Neural cell (in vitro differentiated cells): ENCODE measurements around the gene DOHH. TPM values are rescaled to one million over a fixed set of nuclear protein-coding genes. Genes with fewer than 3 reads are reported as not detected.

Source experiments
- H2AFZ ChIP-seq: fragments of 200-600, 300-800 bp; sonication (generic), shearing (Covaris generic); 2 replicates; pipeline ENCODE4 v1.6.0; 2014; ENCODE audit warnings: low read depth, mild to moderate bottlenecking, antibody characterized with exemption, low read length, moderate library complexity
- H3F3A ChIP-seq: fragments of 200-600 bp; shearing (Covaris generic); 2 replicates; pipeline ENCODE4 v1.6.1; 2016; ENCODE audit warnings: mild to moderate bottlenecking, moderate library complexity, mixed read lengths, antibody characterized with exemption, low read length; ENCODE audit not compliant: insufficient read depth, poor library complexity, severe bottlenecking
- H3K27ac ChIP-seq: fragments of 200-600, 300-800 bp; sonication (generic), shearing (Covaris generic); 2 replicates; pipeline ENCODE4 v1.5.1; 2014; ENCODE audit warnings: mild to moderate bottlenecking, low read length, moderate library complexity
- H3K27me3 ChIP-seq: fragments of 300-800, 200-600 bp; sonication (generic), shearing (Covaris generic); 2 replicates; pipeline ENCODE4 v1.6.0; 2014; ENCODE audit warnings: mild to moderate bottlenecking, low read depth, low read length, moderate library complexity; ENCODE audit not compliant: insufficient read depth
- H3K36me3 ChIP-seq: fragments of 300-800, 200-600 bp; sonication (generic), shearing (Covaris generic); 2 replicates; pipeline ENCODE4 v1.5.1; 2014; ENCODE audit warnings: mild to moderate bottlenecking, antibody characterized with exemption, low read length, moderate library complexity; ENCODE audit not compliant: insufficient read depth
- H3K4me2 ChIP-seq: fragments of 300-800, 200-600 bp; sonication (generic), shearing (Covaris generic); 2 replicates; pipeline ENCODE4 v1.6.0; 2014; ENCODE audit warnings: mild to moderate bottlenecking, low read length
- H3K4me3 ChIP-seq: fragments of 300-800, 200-600 bp; sonication (generic), shearing (Covaris generic); 2 replicates; pipeline ENCODE4 v1.5.1; 2014; ENCODE audit warnings: mild to moderate bottlenecking, low read length, moderate library complexity
- H3K79me2 ChIP-seq: fragments of 200-600 bp; shearing (Covaris generic); replicated peaks from 2 replicates; pipeline ENCODE4 v1.6.0; 2014; ENCODE audit warnings: mild to moderate bottlenecking, low read length, moderate library complexity; ENCODE audit not compliant: insufficient read depth
- H3K9ac ChIP-seq: fragments of 300-800, 200-600 bp; sonication (generic), shearing (Covaris generic); 2 replicates; pipeline ENCODE4 v1.6.1; 2016; ENCODE audit warnings: mild to moderate bottlenecking, low read length, mixed read lengths
- H3K9me2 ChIP-seq: fragments of 200-600 bp; shearing (Covaris generic); 2 replicates; pipeline ENCODE4 v1.6.1; 2016; ENCODE audit warnings: mild to moderate bottlenecking, low read length, mixed read lengths; ENCODE audit not compliant: insufficient read depth
- H3K9me3 ChIP-seq: fragments of 200-600, 300-800 bp; sonication (generic), shearing (Covaris generic); 2 replicates; pipeline ENCODE4 v1.6.1; 2016; ENCODE audit warnings: mild to moderate bottlenecking, mixed run types, low read length, moderate library complexity, mixed read lengths
- H4K20me1 ChIP-seq: fragments of 200-600 bp; shearing (Covaris generic); 2 replicates; pipeline ENCODE4 v1.6.1; 2016; ENCODE audit warnings: mild to moderate bottlenecking, mixed run types; ENCODE audit not compliant: insufficient read depth
- CTCF ChIP-seq: fragments of 450-650 bp; IDR thresholded peaks from 2 replicates; pipeline ENCODE4 v1.5.1; 2014; ENCODE audit warnings: antibody characterized with exemption, mild to moderate bottlenecking, moderate library complexity; ENCODE audit not compliant: poor library complexity, severe bottlenecking
- EP300 ChIP-seq: fragments of 450-650 bp; conservative IDR thresholded peaks from 2 replicates; pipeline ENCODE4 v1.6.1; 2014; ENCODE audit warnings: antibody characterized with exemption, mild to moderate bottlenecking, moderate library complexity; ENCODE audit not compliant: poor library complexity, severe bottlenecking
- EZH2 ChIP-seq: fragments of 200-600, 300-800 bp; shearing (Covaris generic), sonication (generic); IDR thresholded peaks from 2 replicates; pipeline ENCODE4 v1.6.1; 2014; ENCODE audit warnings: antibody characterized with exemption, low read length, borderline replicate concordance, mild to moderate bottlenecking; ENCODE audit not compliant: insufficient read depth, poor library complexity, severe bottlenecking
- MXI1 ChIP-seq: fragments of 450-650 bp; conservative IDR thresholded peaks from 2 replicates; pipeline ENCODE4 v1.6.1; 2014; ENCODE audit warnings: antibody characterized with exemption, mild to moderate bottlenecking; ENCODE audit not compliant: poor library complexity, severe bottlenecking
- POLR2AphosphoS5 ChIP-seq: IDR thresholded peaks from 2 replicates; pipeline ENCODE4 v1.6.1; 2012
- RAD21 ChIP-seq: fragments of 450-650 bp; conservative IDR thresholded peaks from 2 replicates; pipeline ENCODE4 v1.6.1; 2014; ENCODE audit warnings: antibody characterized with exemption, mild to moderate bottlenecking, moderate library complexity
- REST ChIP-seq: IDR thresholded peaks from 2 replicates; pipeline ENCODE4 v1.6.1; 2012; ENCODE audit warnings: borderline replicate concordance
- SMC3 ChIP-seq: fragments of 450-650 bp; conservative IDR thresholded peaks from 2 replicates; pipeline ENCODE4 v1.6.1; 2014; ENCODE audit warnings: antibody characterized with exemption, mild to moderate bottlenecking, moderate library complexity; ENCODE audit not compliant: poor library complexity
- TAF1 ChIP-seq: IDR thresholded peaks from 2 replicates; pipeline ENCODE4 v1.6.1; 2012; ENCODE audit warnings: low read depth
- polyA plus RNA-seq: library from polyadenylated mRNA; depleted of rRNA; stranded (reverse); fragments of >200 nt; gene quantifications from 2 replicates; pipeline ENCODE4 v1.2.3, GENCODE V29; 2014

Gene DOHH
- polyA plus RNA-seq, 1 donor from 2014 or later = 20.3 TPM

GRCh38 chr19:3477506-3477905, 23.0 kb downstream of the DOHH start:
- Histone ChIP-seq H3K9ac (no peak overlapping the region), H2AFZ (no peak overlapping the region), H3K79me2 (no peaks in the 10 kb centered on the region), H3K27me3 (peaks cover 7% of the 10 kb centered on the region), H3K9me3 (no peaks in the 10 kb centered on the region), H3K4me2 (no peak overlapping the region), H3K4me3 (no peak overlapping the region), H3K9me2 (no peaks in the 10 kb centered on the region), H3F3A (no peaks in the 10 kb centered on the region), H4K20me1 (no peaks in the 10 kb centered on the region), H3K27ac (no peak overlapping the region), H3K36me3 (no peaks in the 10 kb centered on the region)
- TF ChIP-seq RAD21 = no peak
- no peak for TF ChIP-seq EZH2
- no peak for TF ChIP-seq SMC3

GRCh38 chr19:3476830-3477229, 23.6 kb downstream of the DOHH start:
- Histone ChIP-seq H3K9ac (no peak overlapping the region), H3K4me3 (no peak overlapping the region), H3K36me3 (no peaks in the 10 kb centered on the region), H3K79me2 (no peaks in the 10 kb centered on the region), H3K27me3 (peaks cover 7% of the 10 kb centered on the region), H3F3A (no peaks in the 10 kb centered on the region), H3K9me3 (no peaks in the 10 kb centered on the region), H4K20me1 (no peaks in the 10 kb centered on the region), H3K4me2 (no peak overlapping the region), H3K9me2 (no peaks in the 10 kb centered on the region), H3K27ac (no peak overlapping the region), H2AFZ (no peak overlapping the region)
- TF ChIP-seq REST (no peak), TAF1 (no peak), CTCF (no peak), EZH2 (no peak), MXI1 (no peak), SMC3 (no peak), POLR2AphosphoS5 (no peak), RAD21 (no peak), EP300 (no peak)

- no peak for TF ChIP-seq REST
- no peak for TF ChIP-seq RAD21
- TF ChIP-seq SMC3 = no peak
- no peak for TF ChIP-seq EZH2
- no peak for TF ChIP-seq POLR2AphosphoS5
- TF ChIP-seq CTCF = no peak
- TF ChIP-seq MXI1 = no peak
- no peak for TF ChIP-seq TAF1
- TF ChIP-seq EP300 = no peak
- no peak overlapping the region for H3K27ac ChIP-seq
These were observed 25.0 kb downstream of the DOHH start for GRCh38 chr19:3475449-3475848.

More at GRCh38 chr19:3475449-3475848, 25.0 kb downstream of the DOHH start:
- no peaks in the 10 kb centered on the region for H3K79me2 ChIP-seq
- no peak overlapping the region for H3K4me3 ChIP-seq
- H3K36me3 ChIP-seq = no peaks in the 10 kb centered on the region
- H3K9me2 ChIP-seq = no peaks in the 10 kb centered on the region
- H3K9me3 ChIP-seq = no peaks in the 10 kb centered on the region
- H2AFZ ChIP-seq = no peak overlapping the region
- no peak overlapping the region for H3K9ac ChIP-seq
- peaks cover 7% of the 10 kb centered on the region for H3K27me3 ChIP-seq
- H3K4me2 ChIP-seq = no peak overlapping the region
- no peaks in the 10 kb centered on the region for H3F3A ChIP-seq
- H4K20me1 ChIP-seq = no peaks in the 10 kb centered on the region
